ENCODE measurements around the gene DRG1. TPM values are rescaled to one million over a fixed set of nuclear protein-coding genes. Genes with fewer than 3 reads are reported as not detected.

The DRG1 gene
- total RNA-seq, 1 experiment from 2014 or later = 116 TPM

DNA sequence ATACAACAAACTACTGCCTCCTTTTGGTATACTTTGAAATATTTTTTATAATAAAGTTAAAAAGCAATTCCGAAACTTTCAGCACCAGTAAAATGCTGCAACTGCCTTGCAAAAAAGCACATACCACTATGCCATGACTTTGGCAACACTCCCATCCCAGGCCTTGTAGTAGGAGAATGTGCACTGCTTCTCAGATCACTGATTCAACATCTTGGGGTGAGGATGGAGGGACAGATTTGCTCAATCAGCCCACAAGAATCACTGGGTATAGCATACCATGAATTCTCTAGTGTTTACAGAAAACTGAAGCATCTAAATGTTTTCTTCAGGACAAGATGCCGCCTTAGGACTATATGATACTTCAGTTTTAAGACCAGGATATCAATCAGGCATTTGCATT lies 75.3 kb downstream of the DRG1 start:
- BruUV-seq (replicated peaks) = no TSS peak
- Histone ChIP-seq H3K9me3 (ENCODE audit: low read depth, low read length, poor library complexity, severe bottlenecking) (no peaks in the 10 kb centered on the region), H3K27me3 (replicated peaks; ENCODE audit: insufficient read depth, low read depth, low read length, poor library complexity) (no peaks in the 10 kb centered on the region), H3K4me1 (ENCODE audit: insufficient read depth, low read length, poor library complexity, severe bottlenecking) (no peaks in the 10 kb centered on the region), H3K4me3 (ENCODE audit: low read depth, low read length, poor library complexity, severe bottlenecking) (no peak overlapping the region), H3K36me3 (ENCODE audit: insufficient read depth, low read length, poor library complexity, severe bottlenecking) (peaks cover 36% of the 10 kb centered on the region), H3K27ac (ENCODE audit: low read depth, low read length, poor library complexity, severe bottlenecking) (no peak overlapping the region)
- DNase-seq (ENCODE audit: low spot score) = no peak
- ChIA-PET CTCF (no interaction called here), POLR2A (ENCODE audit: low non-redundant PET) (no interaction called here)
- TF ChIP-seq, protein P1, sequence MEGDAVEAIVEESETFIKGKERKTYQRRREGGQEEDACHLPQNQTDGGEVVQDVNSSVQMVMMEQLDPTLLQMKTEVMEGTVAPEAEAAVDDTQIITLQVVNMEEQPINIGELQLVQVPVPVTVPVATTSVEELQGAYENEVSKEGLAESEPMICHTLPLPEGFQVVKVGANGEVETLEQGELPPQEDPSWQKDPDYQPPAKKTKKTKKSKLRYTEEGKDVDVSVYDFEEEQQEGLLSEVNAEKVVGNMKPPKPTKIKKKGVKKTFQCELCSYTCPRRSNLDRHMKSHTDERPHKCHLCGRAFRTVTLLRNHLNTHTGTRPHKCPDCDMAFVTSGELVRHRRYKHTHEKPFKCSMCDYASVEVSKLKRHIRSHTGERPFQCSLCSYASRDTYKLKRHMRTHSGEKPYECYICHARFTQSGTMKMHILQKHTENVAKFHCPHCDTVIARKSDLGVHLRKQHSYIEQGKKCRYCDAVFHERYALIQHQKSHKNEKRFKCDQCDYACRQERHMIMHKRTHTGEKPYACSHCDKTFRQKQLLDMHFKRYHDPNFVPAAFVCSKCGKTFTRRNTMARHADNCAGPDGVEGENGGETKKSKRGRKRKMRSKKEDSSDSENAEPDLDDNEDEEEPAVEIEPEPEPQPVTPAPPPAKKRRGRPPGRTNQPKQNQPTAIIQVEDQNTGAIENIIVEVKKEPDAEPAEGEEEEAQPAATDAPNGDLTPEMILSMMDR (conservative IDR thresholded peaks at IDR 0.05; ENCODE audit: low read depth, low read length) = no peak; the same call in 1 of the 2 replicates
- TF ChIP-seq EZH2 (IDR thresholded peaks at IDR 0.05; ENCODE audit: borderline replicate concordance, low read depth, low read length, poor library complexity, severe bottlenecking) = no peak
- intact Hi-C loops (cut with micrococcal nuclease; ENCODE audit: unreplicated experiment) = no loop called here

DNA sequence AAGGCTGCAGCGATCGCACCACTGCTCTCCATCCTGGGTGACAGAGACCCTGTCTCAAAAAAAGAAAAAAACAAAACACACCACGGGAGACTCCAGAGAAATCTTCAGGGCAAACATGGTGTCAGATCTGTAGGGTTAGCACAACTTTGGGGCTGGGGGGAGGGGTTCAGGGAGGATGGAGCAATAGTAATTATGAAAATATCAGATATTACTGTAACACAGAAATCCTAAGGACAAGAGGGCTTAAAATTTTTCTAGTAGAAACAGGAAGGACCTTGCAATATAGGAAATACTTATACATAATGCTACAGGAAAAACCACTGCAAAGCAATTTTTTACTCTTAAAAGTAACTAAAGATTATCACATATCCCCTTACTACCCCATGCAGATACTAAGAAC lies 76.4 kb downstream of the DRG1 start:
- CTCF ChIA-PET = no interaction called here
- BruUV-seq (replicated peaks) = no TSS peak
- Histone ChIP-seq H3K27me3 (replicated peaks; ENCODE audit: insufficient read depth, low read depth, low read length, poor library complexity) (no peaks in the 10 kb centered on the region), H3K4me3 (ENCODE audit: low read depth, low read length, poor library complexity, severe bottlenecking) (no peak overlapping the region), H3K36me3 (ENCODE audit: insufficient read depth, low read length, poor library complexity, severe bottlenecking) (peaks cover 35% of the 10 kb centered on the region), H3K4me1 (ENCODE audit: insufficient read depth, low read length, poor library complexity, severe bottlenecking) (no peaks in the 10 kb centered on the region), H3K27ac (ENCODE audit: low read depth, low read length, poor library complexity, severe bottlenecking) (no peak overlapping the region), H3K9me3 (ENCODE audit: low read depth, low read length, poor library complexity, severe bottlenecking) (no peaks in the 10 kb centered on the region)
- DNase-seq (ENCODE audit: low spot score) = no peak
- TF ChIP-seq EZH2 (IDR thresholded peaks at IDR 0.05; ENCODE audit: borderline replicate concordance, low read depth, low read length, poor library complexity, severe bottlenecking) = no peak
- TF ChIP-seq, protein P1 (conservative IDR thresholded peaks at IDR 0.05; ENCODE audit: low read depth, low read length) = no peak
- POLR2A ChIA-PET (ENCODE audit: low non-redundant PET) = no interaction called here
- intact Hi-C loops (cut with micrococcal nuclease; ENCODE audit: unreplicated experiment) = no loop called here

DNA sequence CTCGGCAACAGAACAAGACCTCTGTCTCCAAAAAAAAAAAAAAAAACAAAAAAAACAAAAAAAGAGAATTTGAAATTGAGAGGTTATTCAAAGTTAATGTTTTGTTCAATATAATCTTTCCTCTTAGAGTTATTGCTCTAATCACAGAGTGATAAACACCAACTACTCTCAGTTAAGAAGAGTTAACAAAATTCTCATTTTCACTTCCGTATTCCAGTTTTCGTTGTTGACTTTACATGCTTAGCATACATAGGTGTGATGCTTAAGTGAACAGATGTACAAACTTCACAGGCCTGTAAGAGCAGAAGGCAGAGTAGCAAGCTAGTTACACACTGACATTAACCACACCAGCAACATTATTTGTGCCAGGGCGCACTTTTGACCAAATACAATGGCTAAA lies 77.9 kb downstream of the DRG1 start:
- Histone ChIP-seq H3K27ac (ENCODE audit: low read depth, low read length, poor library complexity, severe bottlenecking) (no peak overlapping the region), H3K9me3 (ENCODE audit: low read depth, low read length, poor library complexity, severe bottlenecking) (no peaks in the 10 kb centered on the region), H3K36me3 (ENCODE audit: insufficient read depth, low read length, poor library complexity, severe bottlenecking) (peaks cover 42% of the 10 kb centered on the region), H3K4me1 (ENCODE audit: insufficient read depth, low read length, poor library complexity, severe bottlenecking) (no peaks in the 10 kb centered on the region), H3K4me3 (ENCODE audit: low read depth, low read length, poor library complexity, severe bottlenecking) (no peak overlapping the region), H3K27me3 (replicated peaks; ENCODE audit: insufficient read depth, low read depth, low read length, poor library complexity) (no peaks in the 10 kb centered on the region)
- intact Hi-C loops (cut with micrococcal nuclease; ENCODE audit: unreplicated experiment) = no loop called here
- BruUV-seq (replicated peaks) = no TSS peak
- POLR2A ChIA-PET (ENCODE audit: low non-redundant PET) = no interaction called here
- TF ChIP-seq, protein P1 (conservative IDR thresholded peaks at IDR 0.05; ENCODE audit: low read depth, low read length) = no peak
- no peak for TF ChIP-seq EZH2 (IDR thresholded peaks at IDR 0.05; ENCODE audit: borderline replicate concordance, low read depth, low read length, poor library complexity, severe bottlenecking)
- DNase-seq (ENCODE audit: low spot score) = no peak
- CTCF ChIA-PET = no interaction called here

All from A673 (cell line).